ENCODE data around the gene ATF4.
A peak's percentile ranks its signal among the peaks of the same experiment; 100 is the strongest.

ATF4 gene

GRCh38 chr22:39530116-39530515 lies 9.8 kb downstream of the ATF4 start:
- H3K27me3 ChIP-seq (ENCODE audit: control insufficient read depth, low read length): no peaks in the 10 kb centered on the region
- H4K20me1 ChIP-seq (ENCODE audit: control insufficient read depth, insufficient read depth, low read depth, low read length): no peaks in the 10 kb centered on the region
- TF ChIP-seq CTCF (IDR thresholded peaks at IDR 0.05; ENCODE audit: low read depth, low read length, poor library complexity, severe bottlenecking) (no peak), EZH2phosphoT487 (IDR thresholded peaks at IDR 0.05; ENCODE audit: borderline replicate concordance, low read length) (no peak)
- H3K27ac ChIP-seq (ENCODE audit: low read depth, low read length): peak overlapping the region; percentile 99
- H3K4me3 ChIP-seq (ENCODE audit: low read length): peak overlapping the region; percentile 90
- H3K9me2 ChIP-seq (replicated peaks; ENCODE audit: control insufficient read depth, low read length): no peaks in the 10 kb centered on the region
- H3K79me2 ChIP-seq (ENCODE audit: control insufficient read depth, low read length): peaks cover 53% of the 10 kb centered on the region
- H3F3A ChIP-seq (ENCODE audit: control insufficient read depth, insufficient read depth): peaks cover 44% of the 10 kb centered on the region
- H3K4me1 ChIP-seq (ENCODE audit: control insufficient read depth, low read length): peaks cover 78% of the 10 kb centered on the region
- H3K36me3 ChIP-seq (ENCODE audit: control insufficient read depth, low read length): peaks cover 64% of the 10 kb centered on the region
- no peaks in the 10 kb centered on the region for H3K9me3 ChIP-seq (ENCODE audit: control insufficient read depth, insufficient read depth, low read length)
- peak overlapping the region; percentile 98 for H3K4me2 ChIP-seq (ENCODE audit: low read length)

- no peaks in the 10 kb centered on the region for H3K9me3 ChIP-seq (ENCODE audit: control insufficient read depth, insufficient read depth, low read length)
- H3K79me2 ChIP-seq (ENCODE audit: control insufficient read depth, low read length): peaks cover 52% of the 10 kb centered on the region
- H3K4me3 ChIP-seq (ENCODE audit: low read length): peak overlapping the region; percentile 90
- TF ChIP-seq CTCF (IDR thresholded peaks at IDR 0.05; ENCODE audit: low read depth, low read length, poor library complexity, severe bottlenecking): peak; percentile 55
- TF ChIP-seq EZH2phosphoT487 (IDR thresholded peaks at IDR 0.05; ENCODE audit: borderline replicate concordance, low read length): no peak
- H4K20me1 ChIP-seq (ENCODE audit: control insufficient read depth, insufficient read depth, low read depth, low read length): no peaks in the 10 kb centered on the region
- H3K27ac ChIP-seq (ENCODE audit: low read depth, low read length): peak overlapping the region; percentile 99
- peaks cover 57% of the 10 kb centered on the region for H3K36me3 ChIP-seq (ENCODE audit: control insufficient read depth, low read length)
- no peaks in the 10 kb centered on the region for H3K9me2 ChIP-seq (replicated peaks; ENCODE audit: control insufficient read depth, low read length)
- H3K27me3 ChIP-seq (ENCODE audit: control insufficient read depth, low read length): no peaks in the 10 kb centered on the region
- H3K4me2 ChIP-seq (ENCODE audit: low read length): peak overlapping the region; percentile 98
- H3F3A ChIP-seq (ENCODE audit: control insufficient read depth, insufficient read depth): peaks cover 37% of the 10 kb centered on the region
- H3K4me1 ChIP-seq (ENCODE audit: control insufficient read depth, low read length): peaks cover 72% of the 10 kb centered on the region
Measured at GRCh38 chr22:39530692-39531331, 10.4 kb downstream of the ATF4 start.

- H3K9me2 ChIP-seq (replicated peaks; ENCODE audit: control insufficient read depth, low read length): no peaks in the 10 kb centered on the region
- H4K20me1 ChIP-seq (ENCODE audit: control insufficient read depth, insufficient read depth, low read depth, low read length): no peaks in the 10 kb centered on the region
- TF ChIP-seq CTCF (IDR thresholded peaks at IDR 0.05; ENCODE audit: low read depth, low read length, poor library complexity, severe bottlenecking) (peak; percentile 18), EZH2phosphoT487 (IDR thresholded peaks at IDR 0.05; ENCODE audit: borderline replicate concordance, low read length) (no peak)
- peaks cover 48% of the 10 kb centered on the region for H3K36me3 ChIP-seq (ENCODE audit: control insufficient read depth, low read length)
- H3K4me2 ChIP-seq (ENCODE audit: low read length): peak within 1 kb of the TSS; percentile 98
- H3K79me2 ChIP-seq (ENCODE audit: control insufficient read depth, low read length): peaks cover 47% of the 10 kb centered on the region
- H3K4me1 ChIP-seq (ENCODE audit: control insufficient read depth, low read length): peaks cover 56% of the 10 kb centered on the region
- H3K27me3 ChIP-seq (ENCODE audit: control insufficient read depth, low read length): no peaks in the 10 kb centered on the region
- H3F3A ChIP-seq (ENCODE audit: control insufficient read depth, insufficient read depth): peaks cover 23% of the 10 kb centered on the region
- peak within 1 kb of the TSS; percentile 99 for H3K27ac ChIP-seq (ENCODE audit: low read depth, low read length)
- H3K4me3 ChIP-seq (ENCODE audit: low read length): peak within 1 kb of the TSS; percentile 90
- H3K9me3 ChIP-seq (ENCODE audit: control insufficient read depth, insufficient read depth, low read length): no peaks in the 10 kb centered on the region
Measured at GRCh38 chr22:39532215-39533073, 12.1 kb downstream of the ATF4 start, which contains the start of gene RPS19BP1. Gene RPS19BP1, minus strand, starts transcription at chr22:39532748. Its CDS starts 10 bp downstream, at chr22:39532738.

All from DOHH2 (cell line).